A172 (cell line): Measurements from ENCODE around the gene RAPGEF5. TPM values are rescaled to one million over a fixed set of nuclear protein-coding genes. Genes with fewer than 3 reads are reported as not detected.

Source experiments
- DNase-seq: peaks from one replicate; pipeline ENCODE4 v3.0.0-alpha.2; 2015; ENCODE audit warnings: low spot score
- total RNA-seq: library from RNA; depleted of rRNA; stranded (reverse); fragments of >200 nt; shearing (Covaris generic); gene quantifications from 2 replicates; pipeline ENCODE4 v1.2.3, GENCODE V29; 2014; rRNA removed

Gene RAPGEF5
- total RNA-seq, result 3.2 and 11.5 TPM in 2 replicates

GRCh38 chr7:22356701-22357310 is at the start of gene RAPGEF5:
Gene RAPGEF5 (minus strand): TSS chr7:22357154. CDS start chr7:22357060, 94 bp downstream.
- DNase-seq, result peak; percentile 13

- no peak for DNase-seq
Measured at GRCh38 chr7:22406715-22407114, 49.8 kb upstream of the RAPGEF5 start.

- no peak for DNase-seq
Measured at GRCh38 chr7:22404421-22405023, 47.6 kb upstream of the RAPGEF5 start.

- no peak for DNase-seq
Measured at GRCh38 chr7:22403344-22403743, 46.4 kb upstream of the RAPGEF5 start.

- DNase-seq, result no peak
Measured at GRCh38 chr7:22402250-22402649, 45.3 kb upstream of the RAPGEF5 start.

- no peak for DNase-seq
Measured at GRCh38 chr7:22400936-22401553, 44.1 kb upstream of the RAPGEF5 start.

GRCh38 chr7:22400150-22400814 is 43.3 kb upstream of the RAPGEF5 start:
- DNase-seq, result no peak

- DNase-seq, result no peak
Measured at GRCh38 chr7:22399546-22399945, 42.6 kb upstream of the RAPGEF5 start.

- no peak for DNase-seq
Measured at GRCh38 chr7:22399091-22399490, 42.1 kb upstream of the RAPGEF5 start.

GRCh38 chr7:22397981-22398380 is 41.0 kb upstream of the RAPGEF5 start:
- DNase-seq, result no peak

GRCh38 chr7:22395222-22395621 is 38.3 kb upstream of the RAPGEF5 start:
- no peak for DNase-seq

- no peak for DNase-seq
Measured at GRCh38 chr7:22394739-22395138, 37.8 kb upstream of the RAPGEF5 start.

GRCh38 chr7:22393913-22394729 is 37.2 kb upstream of the RAPGEF5 start:
- DNase-seq, result no peak

- DNase-seq, result no peak
Measured at GRCh38 chr7:22390516-22390915, 33.6 kb upstream of the RAPGEF5 start.

GRCh38 chr7:22389892-22390291 is 32.9 kb upstream of the RAPGEF5 start:
- DNase-seq, result no peak

- no peak for DNase-seq
Measured at GRCh38 chr7:22387583-22387982, 30.6 kb upstream of the RAPGEF5 start.

GRCh38 chr7:22386865-22387264 is 29.9 kb upstream of the RAPGEF5 start:
- DNase-seq, result no peak

- DNase-seq, result no peak
Measured at GRCh38 chr7:22386206-22386858, 29.4 kb upstream of the RAPGEF5 start.

GRCh38 chr7:22385326-22385725 is 28.4 kb upstream of the RAPGEF5 start:
- no peak for DNase-seq

- DNase-seq, result no peak
Measured at GRCh38 chr7:22380333-22380732, 23.4 kb upstream of the RAPGEF5 start.
